NCI-H2081 treated with DMSO at 0.1 percent for 48 hours (cell line): ENCODE measurements around the gene KCNK16.
A peak's percentile ranks its signal among the peaks of the same experiment; 100 is the strongest.

Experiments used
- DNase-seq: peaks from one replicate; lab custom pipeline; 2025; lab: John Stamatoyannopoulos, UW

KCNK16 gene

DNA sequence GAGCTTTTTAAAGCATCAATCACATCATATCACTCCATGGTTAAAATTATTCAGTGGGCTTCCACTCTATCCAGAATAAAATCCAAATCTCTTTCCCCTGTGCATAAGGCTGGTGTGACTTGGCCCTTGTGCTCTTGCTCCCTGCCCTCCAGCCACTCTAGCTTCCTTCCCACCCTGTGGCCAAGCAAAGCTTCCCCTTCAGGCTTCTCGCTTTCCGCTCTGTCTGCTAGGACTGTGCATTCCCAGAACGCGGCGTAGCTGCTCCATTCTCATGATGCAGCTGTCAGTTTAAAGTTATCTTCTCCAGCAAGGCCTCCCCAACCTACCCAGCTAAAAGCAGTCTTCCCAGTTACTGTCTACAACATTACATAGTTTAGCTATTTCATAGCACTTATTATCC, 19.4 kb upstream of the KCNK16 start:
- DNase-seq = no peak

DNA sequence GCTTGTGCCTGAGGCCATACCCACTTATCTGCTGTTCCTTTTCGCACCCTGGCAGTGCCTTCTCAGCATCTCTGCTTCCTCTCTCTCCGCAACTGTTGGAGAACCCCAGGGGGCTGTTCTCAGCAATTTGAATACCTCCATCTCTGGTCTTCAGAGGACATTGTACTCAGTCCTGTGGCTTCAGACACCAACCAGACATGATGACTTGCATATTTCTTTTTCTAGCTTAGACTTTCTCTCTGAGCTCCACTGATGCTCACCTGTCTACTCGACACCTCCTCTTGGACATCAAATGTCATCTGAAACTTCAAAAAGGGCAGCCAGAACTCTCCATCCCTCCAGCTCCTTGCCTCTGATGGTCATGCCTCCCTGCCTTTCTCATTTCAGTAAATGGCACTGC, 18.9 kb upstream of the KCNK16 start:
- DNase-seq = no peak

DNA sequence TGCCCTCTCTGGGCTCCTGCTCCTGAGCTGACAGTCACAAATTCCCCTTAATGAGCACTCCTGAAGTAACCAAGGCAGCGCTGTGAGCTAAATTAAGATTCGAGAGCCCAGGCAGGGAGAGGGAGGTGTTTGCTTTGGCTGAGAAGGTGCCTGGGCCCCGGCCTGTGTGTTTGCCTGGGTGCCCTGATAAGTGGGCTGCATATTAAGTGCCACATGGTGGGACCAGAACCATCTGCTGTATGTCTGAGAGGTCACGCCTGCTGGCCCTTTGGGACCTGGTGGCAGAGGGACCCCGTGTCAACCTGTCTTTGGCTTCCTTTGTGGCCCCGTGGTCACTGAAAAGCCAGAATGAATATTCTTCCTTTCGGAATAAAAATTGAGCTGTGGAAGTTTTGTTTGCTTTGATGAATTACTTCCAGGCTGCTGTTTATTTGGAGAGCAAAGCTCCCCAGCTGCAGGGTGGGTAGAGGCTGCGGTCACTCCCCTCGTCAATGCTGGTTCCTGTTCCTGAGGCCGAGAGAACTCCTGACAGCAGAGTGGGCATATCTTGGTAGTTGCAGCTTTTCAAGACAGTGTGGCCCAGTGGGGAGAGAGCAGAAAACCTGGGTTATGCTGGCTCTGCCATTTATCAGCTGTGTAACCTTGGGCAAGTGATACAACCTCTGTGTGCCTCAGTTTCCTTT, 17.5 kb upstream of the KCNK16 start:
- DNase-seq = peak; percentile 70

GRCh38 chr6:39339096-39339867, 16.8 kb upstream of the KCNK16 start:
- DNase-seq = no peak

GRCh38 chr6:39338397-39338796, 15.9 kb upstream of the KCNK16 start:
- no peak for DNase-seq

DNA sequence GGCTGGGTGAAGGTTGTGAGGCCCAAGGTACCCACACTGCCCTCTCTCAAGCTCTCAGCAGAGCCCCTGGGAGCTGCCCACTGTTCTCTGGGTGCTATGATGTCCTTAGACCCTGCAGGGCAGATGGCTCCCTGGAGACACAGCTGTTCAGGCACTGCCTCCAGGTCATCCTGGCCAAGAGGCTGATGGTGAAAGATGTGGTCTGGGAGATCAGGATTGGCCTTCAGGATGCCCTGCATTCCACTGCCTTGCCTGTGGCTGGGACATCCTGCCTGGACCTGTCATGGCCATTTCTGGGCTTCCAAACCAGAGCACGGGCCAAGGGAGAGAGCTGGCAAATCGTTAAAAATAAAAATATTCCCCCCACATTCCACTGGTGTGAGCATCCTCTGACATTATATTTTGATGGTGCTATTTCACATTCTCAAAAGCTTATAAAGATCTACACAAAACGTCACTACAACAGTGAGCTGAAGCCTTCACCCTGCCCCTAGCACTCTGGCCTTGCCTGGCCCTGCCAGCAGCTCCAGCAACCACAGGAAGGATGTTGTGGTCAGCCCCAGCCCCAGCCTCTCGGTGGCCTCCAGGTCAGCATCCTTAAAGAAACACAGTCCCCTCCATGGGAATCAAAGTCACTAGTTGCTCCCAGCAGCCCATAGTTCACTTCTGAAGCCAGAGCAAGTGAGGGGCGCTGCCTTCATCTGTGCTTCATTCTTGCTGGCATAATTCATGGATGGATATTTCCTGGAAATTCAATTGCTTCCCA, 13.5 kb upstream of the KCNK16 start:
- no peak for DNase-seq

GRCh38 chr6:39333644-39334438, 11.3 kb upstream of the KCNK16 start:
- DNase-seq = no peak

DNA sequence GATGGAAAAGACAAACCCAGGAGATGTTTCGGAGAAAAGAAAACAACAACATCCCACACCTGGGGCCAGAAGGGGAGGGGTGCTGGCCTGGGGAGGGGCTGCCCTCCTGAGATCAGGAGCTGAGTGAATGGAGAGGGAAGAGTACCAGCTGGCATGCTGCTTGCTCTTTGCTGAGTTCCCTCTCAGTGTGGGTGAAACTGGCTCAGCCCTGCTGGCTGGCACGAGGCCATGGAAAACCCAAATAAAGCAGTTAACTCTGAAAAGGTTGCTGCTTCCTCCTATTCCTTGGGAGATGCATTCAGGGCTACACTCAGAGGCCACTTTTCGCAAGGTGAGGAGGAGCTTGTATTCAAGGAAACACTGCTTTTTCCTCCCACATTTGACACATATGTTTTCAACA, 8.0 kb upstream of the KCNK16 start:
- no peak for DNase-seq

- DNase-seq = no peak
These were observed 7.6 kb upstream of the KCNK16 start for GRCh38 chr6:39330057-39330456.

GRCh38 chr6:39328066-39328465, 5.6 kb upstream of the KCNK16 start:
- DNase-seq = no peak

DNA sequence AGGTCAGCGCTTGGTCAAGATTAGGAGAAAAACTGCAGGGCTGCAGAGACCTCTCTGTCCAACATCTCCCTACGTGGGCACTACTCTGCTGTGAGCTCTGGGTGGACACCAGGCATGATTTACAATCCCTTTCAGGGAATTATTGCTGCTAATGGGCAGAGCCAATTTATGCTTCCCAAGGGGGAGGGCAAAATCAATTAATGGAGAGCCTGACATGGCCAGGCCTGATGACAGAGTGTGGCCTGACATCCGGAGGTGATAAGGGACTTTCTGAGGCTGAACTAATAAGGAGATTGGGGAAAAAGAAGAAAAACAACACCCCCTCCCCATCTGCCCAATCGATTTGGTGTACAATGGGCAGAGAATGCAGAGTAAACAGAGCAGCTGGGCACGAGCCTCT, 5.0 kb upstream of the KCNK16 start:
- DNase-seq = no peak

GRCh38 chr6:39321761-39322160, 741 bp downstream of the KCNK16 start:
- no peak for DNase-seq

- no peak for DNase-seq
These were observed 2.0 kb downstream of the KCNK16 start for GRCh38 chr6:39320363-39320984.

- no peak for DNase-seq
These were observed 2.7 kb downstream of the KCNK16 start for GRCh38 chr6:39319621-39320362.

GRCh38 chr6:39317256-39317655, 5.2 kb downstream of the KCNK16 start:
- DNase-seq = no peak

- no peak for DNase-seq
These were observed 8.2 kb downstream of the KCNK16 start, which contains the start of gene KCNK17 for GRCh38 chr6:39314273-39314795. TSS of gene KCNK17 (minus strand) at chr6:39314419. CDS start at chr6:39314320, 99 bp downstream.

GRCh38 chr6:39313526-39314272, 8.8 kb downstream of the KCNK16 start:
- no peak for DNase-seq

GRCh38 chr6:39312912-39313525, 9.5 kb downstream of the KCNK16 start:
- no peak for DNase-seq

DNA sequence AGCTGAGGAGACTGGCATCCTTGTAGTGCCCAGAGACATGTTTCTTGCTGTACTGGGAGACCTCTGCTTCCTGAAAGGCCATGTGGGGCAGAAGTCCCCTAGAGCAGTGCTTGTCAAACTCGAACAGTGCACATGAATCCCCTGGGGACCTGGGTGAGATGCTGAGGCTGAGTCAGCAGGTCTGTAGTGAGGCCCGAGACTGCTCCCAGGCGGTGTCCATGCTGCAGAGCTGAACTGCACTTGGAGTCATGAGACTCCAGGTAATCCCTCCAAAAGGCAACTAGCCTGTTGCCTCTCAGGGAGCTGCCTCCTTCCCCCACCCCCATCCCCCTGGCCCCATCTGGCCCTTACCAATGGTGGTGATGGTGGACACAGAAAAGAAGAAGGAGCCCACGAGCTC, 12.0 kb downstream of the KCNK16 start:
- DNase-seq = no peak
